Measurements from ENCODE around the gene STEAP1.
"Not testable (repeated sequence)": the region's sequence is repeated elsewhere in the genome, so short reads cannot be mapped to it uniquely, and the experiment has no call there.

The STEAP1 gene

DNA sequence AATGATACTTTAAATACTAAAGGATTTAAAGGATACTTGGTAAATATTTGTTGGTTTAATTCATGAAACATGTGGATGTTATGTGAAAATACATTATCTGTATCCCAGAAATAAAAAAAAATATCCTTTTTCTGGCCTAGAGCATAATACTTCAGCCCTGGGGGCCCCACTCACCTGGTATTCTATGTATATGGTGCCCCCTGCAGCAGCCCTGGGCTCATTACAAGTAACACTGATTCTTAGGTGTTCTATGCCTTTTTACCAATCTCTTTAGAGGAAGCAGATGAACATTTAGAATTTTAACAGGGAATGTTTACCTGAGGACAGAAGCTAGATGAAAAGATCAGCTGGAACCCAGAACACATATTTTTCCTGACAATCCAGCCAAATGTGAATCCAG is 4.8 kb upstream of the STEAP1 start:
- H4K91ac ChIP-seq (ENCODE audit: low read depth, low read length, poor library complexity); H2BK12ac ChIP-seq (ENCODE audit: low read length); H3K79me1 ChIP-seq (ENCODE audit: low read depth, low read length); H2BK120ac ChIP-seq (ENCODE audit: low read depth, low read length); H2BK5ac ChIP-seq (ENCODE audit: low read length); H3K23ac ChIP-seq (ENCODE audit: low read depth, low read length, poor library complexity); H3K9me3 ChIP-seq (replicated peaks in 1 of 2; ENCODE audit: control insufficient read depth in 2 of 2, insufficient read depth in 1 of 2, low read depth in 1 of 2, low read length in 2 of 2); H3K36me3 ChIP-seq (replicated peaks in 1 of 2; ENCODE audit: control insufficient read depth in 2 of 2, insufficient read depth in 2 of 2, low read length in 2 of 2); H2AFZ ChIP-seq (ENCODE audit: low read length); H3K9ac ChIP-seq (ENCODE audit: low read depth, low read length, poor library complexity); H3K27me3 ChIP-seq (ENCODE audit: control insufficient read depth in 3 of 3, insufficient read depth in 3 of 3, low read depth in 1 of 3, low read length in 3 of 3); DNase-seq (ENCODE audit: low spot score); H3K4me3 ChIP-seq (ENCODE audit: low read length in 2 of 2); H2BK15ac ChIP-seq (ENCODE audit: low read length); H3K4me1 ChIP-seq (ENCODE audit: control insufficient read depth in 2 of 2, insufficient read depth in 1 of 2, low read depth in 1 of 2, low read length in 2 of 2); H3K18ac ChIP-seq (ENCODE audit: low read length); H4K8ac ChIP-seq (ENCODE audit: low read depth, low read length); H3K27ac ChIP-seq (replicated peaks; ENCODE audit: low read length); H3K14ac ChIP-seq (ENCODE audit: low read length); H2AK5ac ChIP-seq (ENCODE audit: low read depth, low read length); H3K4me2 ChIP-seq (ENCODE audit: insufficient read depth, low read length, poor library complexity, severe bottlenecking); H3K4ac ChIP-seq (ENCODE audit: low read length): not testable (repeated sequence)

- not testable (repeated sequence) for H3K4me2 ChIP-seq (ENCODE audit: insufficient read depth, low read length, poor library complexity, severe bottlenecking); H2BK15ac ChIP-seq (ENCODE audit: low read length); H3K9me3 ChIP-seq (replicated peaks in 1 of 2; ENCODE audit: control insufficient read depth in 2 of 2, insufficient read depth in 1 of 2, low read depth in 1 of 2, low read length in 2 of 2); H2AFZ ChIP-seq (ENCODE audit: low read length); H3K14ac ChIP-seq (ENCODE audit: low read length); H3K4me1 ChIP-seq (ENCODE audit: control insufficient read depth in 2 of 2, insufficient read depth in 1 of 2, low read depth in 1 of 2, low read length in 2 of 2); H2BK120ac ChIP-seq (ENCODE audit: low read depth, low read length); H3K27me3 ChIP-seq (ENCODE audit: control insufficient read depth in 3 of 3, insufficient read depth in 3 of 3, low read depth in 1 of 3, low read length in 3 of 3); H2BK12ac ChIP-seq (ENCODE audit: low read length); H3K79me1 ChIP-seq (ENCODE audit: low read depth, low read length); H3K23ac ChIP-seq (ENCODE audit: low read depth, low read length, poor library complexity); H4K8ac ChIP-seq (ENCODE audit: low read depth, low read length); H4K91ac ChIP-seq (ENCODE audit: low read depth, low read length, poor library complexity); H3K36me3 ChIP-seq (replicated peaks in 1 of 2; ENCODE audit: control insufficient read depth in 2 of 2, insufficient read depth in 2 of 2, low read length in 2 of 2); H3K9ac ChIP-seq (ENCODE audit: low read depth, low read length, poor library complexity); DNase-seq (ENCODE audit: low spot score); H3K18ac ChIP-seq (ENCODE audit: low read length); H2BK5ac ChIP-seq (ENCODE audit: low read length); H2AK5ac ChIP-seq (ENCODE audit: low read depth, low read length); H3K27ac ChIP-seq (replicated peaks; ENCODE audit: low read length); H3K4me3 ChIP-seq (ENCODE audit: low read length in 2 of 2); H3K4ac ChIP-seq (ENCODE audit: low read length)
- WGBS, 2 donors (ENCODE audit: extremely low coverage in 2 of 2, insufficient read length in 2 of 2, insufficient replicate concordance in 1 of 2) = no CpG with 5 or more reads among the region's 3 CpGs
These were observed 2.4 kb upstream of the STEAP1 start for GRCh38 chr7:90151884-90152283.

GRCh38 chr7:90152642-90153253 is 1.5 kb upstream of the STEAP1 start:
- H2AFZ ChIP-seq (ENCODE audit: low read length) = peak overlapping the region; percentile 71
- not testable (repeated sequence) for H4K8ac ChIP-seq (ENCODE audit: low read depth, low read length); H3K4me2 ChIP-seq (ENCODE audit: insufficient read depth, low read length, poor library complexity, severe bottlenecking); H2AK5ac ChIP-seq (ENCODE audit: low read depth, low read length); H3K9ac ChIP-seq (ENCODE audit: low read depth, low read length, poor library complexity); H3K9me3 ChIP-seq (replicated peaks in 1 of 2; ENCODE audit: control insufficient read depth in 2 of 2, insufficient read depth in 1 of 2, low read depth in 1 of 2, low read length in 2 of 2); H2BK12ac ChIP-seq (ENCODE audit: low read length); H3K4me3 ChIP-seq (ENCODE audit: low read length in 2 of 2); H3K4me1 ChIP-seq (ENCODE audit: control insufficient read depth in 2 of 2, insufficient read depth in 1 of 2, low read depth in 1 of 2, low read length in 2 of 2); H3K4ac ChIP-seq (ENCODE audit: low read length); H3K36me3 ChIP-seq (replicated peaks in 1 of 2; ENCODE audit: control insufficient read depth in 2 of 2, insufficient read depth in 2 of 2, low read length in 2 of 2); H2BK5ac ChIP-seq (ENCODE audit: low read length); H4K91ac ChIP-seq (ENCODE audit: low read depth, low read length, poor library complexity); H3K27me3 ChIP-seq (ENCODE audit: control insufficient read depth in 3 of 3, insufficient read depth in 3 of 3, low read depth in 1 of 3, low read length in 3 of 3); H3K18ac ChIP-seq (ENCODE audit: low read length); H3K14ac ChIP-seq (ENCODE audit: low read length); H3K27ac ChIP-seq (replicated peaks; ENCODE audit: low read length); H2BK15ac ChIP-seq (ENCODE audit: low read length); H3K79me1 ChIP-seq (ENCODE audit: low read depth, low read length); H2BK120ac ChIP-seq (ENCODE audit: low read depth, low read length); H3K23ac ChIP-seq (ENCODE audit: low read depth, low read length, poor library complexity)
- DNase-seq (ENCODE audit: low spot score) = peak; percentile 17
- no CpG with 5 or more reads among the region's 9 CpGs for WGBS, 2 donors (ENCODE audit: extremely low coverage in 2 of 2, insufficient read length in 2 of 2, insufficient replicate concordance in 1 of 2)

- no peak overlapping the region for H3K23ac ChIP-seq (ENCODE audit: low read depth, low read length, poor library complexity)
- H2AFZ ChIP-seq (ENCODE audit: low read length) = no peak overlapping the region
- no peak overlapping the region for H2BK5ac ChIP-seq (ENCODE audit: low read length)
- H3K9ac ChIP-seq (ENCODE audit: low read depth, low read length, poor library complexity) = no peak overlapping the region
- H4K8ac ChIP-seq (ENCODE audit: low read depth, low read length) = no peak overlapping the region
- no peaks in the 10 kb centered on the region for H3K36me3 ChIP-seq (replicated peaks in 1 of 2; ENCODE audit: control insufficient read depth in 2 of 2, insufficient read depth in 2 of 2, low read length in 2 of 2)
- H3K4me3 ChIP-seq (ENCODE audit: low read length in 2 of 2) = no peak overlapping the region
- no peaks in the 10 kb centered on the region for H3K79me1 ChIP-seq (ENCODE audit: low read depth, low read length)
- no peak overlapping the region for H3K14ac ChIP-seq (ENCODE audit: low read length)
- H3K4me1 ChIP-seq (ENCODE audit: control insufficient read depth in 2 of 2, insufficient read depth in 1 of 2, low read depth in 1 of 2, low read length in 2 of 2) = no peaks in the 10 kb centered on the region
- H4K91ac ChIP-seq (ENCODE audit: low read depth, low read length, poor library complexity) = no peak overlapping the region
- H2BK120ac ChIP-seq (ENCODE audit: low read depth, low read length) = no peak overlapping the region
- H2AK5ac ChIP-seq (ENCODE audit: low read depth, low read length) = no peak overlapping the region
- H3K27me3 ChIP-seq (ENCODE audit: control insufficient read depth in 3 of 3, insufficient read depth in 3 of 3, low read depth in 1 of 3, low read length in 3 of 3) = peaks cover 0 to 6% (median 0%) of the 10 kb centered on the region in 3 experiments
- H2BK15ac ChIP-seq (ENCODE audit: low read length) = no peak overlapping the region
- no peak overlapping the region for H2BK12ac ChIP-seq (ENCODE audit: low read length)
- no CpG with 5 or more reads among the region's 4 CpGs for WGBS, 2 donors (ENCODE audit: extremely low coverage in 2 of 2, insufficient read length in 2 of 2, insufficient replicate concordance in 1 of 2)
- DNase-seq (ENCODE audit: low spot score) = no peak
- H3K9me3 ChIP-seq (replicated peaks in 1 of 2; ENCODE audit: control insufficient read depth in 2 of 2, insufficient read depth in 1 of 2, low read depth in 1 of 2, low read length in 2 of 2) = no peaks in the 10 kb centered on the region
- no peak overlapping the region for H3K18ac ChIP-seq (ENCODE audit: low read length)
- H3K4ac ChIP-seq (ENCODE audit: low read length) = no peak overlapping the region
- H3K27ac ChIP-seq (replicated peaks; ENCODE audit: low read length) = no peak overlapping the region
- no peak overlapping the region for H3K4me2 ChIP-seq (ENCODE audit: insufficient read depth, low read length, poor library complexity, severe bottlenecking)
These were observed 937 bp downstream of the STEAP1 start for GRCh38 chr7:90155206-90155605.
